Suppressor macrophage treated with lipopolysaccharide for 1 hour (primary cell): ENCODE data around the gene PCCA.
A peak's percentile ranks its signal among the peaks of the same experiment; 100 is the strongest.
"Not testable (repeated sequence)": the region's sequence is repeated elsewhere in the genome, so short reads cannot be mapped to it uniquely, and the experiment has no call there.

Experiments
- DNase-seq, 3 donors: peaks; one replicate each; pipeline ENCODE4 v3.0.0-alpha.2; 2020 to 2022

PCCA gene

DNA sequence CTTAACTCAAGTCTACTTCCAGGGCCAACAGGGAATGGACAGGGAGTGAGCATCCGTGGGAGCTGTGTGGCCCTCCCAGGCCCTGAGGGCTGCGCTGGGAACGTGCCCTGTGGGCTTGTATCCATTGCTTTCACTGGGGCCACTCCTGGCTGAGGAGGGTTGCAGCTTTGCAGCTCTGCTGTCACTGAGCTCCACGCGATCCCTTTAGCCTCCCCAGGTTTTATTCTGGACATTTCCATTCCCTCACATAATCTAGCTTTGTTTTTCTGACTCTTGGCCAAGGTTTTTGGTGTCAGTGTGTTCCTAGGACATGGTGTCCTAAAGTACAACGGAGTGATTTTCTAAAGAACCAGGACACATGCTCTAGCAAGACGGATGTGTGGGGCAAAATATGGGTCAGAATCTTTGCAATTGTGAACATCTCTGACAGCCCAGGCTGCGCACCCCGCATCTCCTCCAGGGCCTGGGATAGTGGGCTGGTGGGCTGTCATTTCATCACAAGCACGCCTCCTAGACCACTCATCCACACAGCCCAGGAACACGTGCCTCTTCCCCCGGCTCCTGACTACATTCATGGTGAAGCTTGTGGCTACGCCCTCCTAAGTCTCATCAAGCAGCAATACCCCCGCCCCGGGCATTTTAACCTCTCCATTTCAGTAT is 471.7 kb downstream of the PCCA start:
- DNase-seq = no peak

DNA sequence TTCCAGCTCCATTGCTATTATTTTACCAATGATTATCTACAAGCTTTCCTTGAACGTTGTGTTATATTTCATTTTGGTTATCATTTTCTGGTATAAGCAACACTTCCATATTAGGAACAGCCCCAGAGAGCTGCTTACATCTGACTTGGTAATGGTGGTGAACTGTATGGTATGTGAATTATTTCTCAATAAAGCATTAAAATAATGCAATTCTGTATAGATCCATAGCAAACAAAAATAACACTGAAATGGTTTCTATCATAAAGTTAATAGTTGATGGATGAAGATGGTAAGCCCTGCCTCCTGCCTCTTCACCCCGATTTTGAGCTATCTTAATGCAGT is 472.2 kb downstream of the PCCA start:
- no peak for DNase-seq

DNA sequence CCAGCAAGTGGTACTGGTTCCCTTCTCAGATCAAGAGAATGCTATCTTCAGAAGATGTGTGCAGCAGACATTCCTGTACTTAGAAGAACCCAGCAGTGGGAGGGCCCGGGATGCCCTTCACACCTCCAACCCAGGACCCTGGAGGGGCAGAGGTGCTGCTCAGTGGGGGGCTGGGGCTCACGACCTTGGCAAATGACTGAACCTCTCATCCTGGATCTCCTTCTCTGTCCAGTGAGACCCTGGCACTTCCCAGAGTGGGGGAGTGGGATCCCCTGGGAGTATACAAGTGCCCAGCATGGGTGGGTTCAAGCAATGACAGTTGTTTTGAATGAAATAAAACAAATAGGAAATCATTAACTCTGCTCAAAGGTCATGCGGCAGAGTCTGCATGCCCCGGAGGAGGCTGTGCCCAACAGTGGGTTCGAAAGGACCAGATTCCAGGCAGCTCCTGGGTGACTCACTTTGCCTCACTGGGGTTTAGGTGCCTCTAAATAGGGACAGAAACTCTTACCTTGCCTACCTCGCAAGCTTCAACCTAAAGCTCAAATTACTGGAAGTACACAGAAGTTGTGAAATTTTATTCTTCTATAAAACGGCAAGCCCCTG is 472.8 kb downstream of the PCCA start:
- DNase-seq = no peak

DNA sequence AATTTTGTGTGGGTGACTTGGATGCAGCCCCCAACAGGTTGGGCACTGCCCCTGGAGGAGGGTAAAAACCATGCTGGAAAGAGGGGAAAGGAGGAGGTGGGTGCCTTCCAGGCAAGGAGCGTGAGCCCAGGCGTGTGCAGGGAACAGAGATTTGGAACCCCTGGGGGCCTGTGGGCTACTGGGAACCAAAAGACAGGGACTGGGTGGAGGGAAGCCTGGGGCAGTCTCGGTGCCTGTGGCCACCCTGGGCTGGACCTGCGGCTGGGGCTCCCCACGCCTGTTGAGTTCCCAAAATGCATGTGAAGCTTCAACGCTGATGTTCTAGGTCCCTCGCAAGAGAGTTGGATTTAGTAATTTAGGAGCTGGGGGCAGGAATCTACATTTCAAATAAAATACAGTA is 474.9 kb downstream of the PCCA start:
- no peak for DNase-seq

DNA sequence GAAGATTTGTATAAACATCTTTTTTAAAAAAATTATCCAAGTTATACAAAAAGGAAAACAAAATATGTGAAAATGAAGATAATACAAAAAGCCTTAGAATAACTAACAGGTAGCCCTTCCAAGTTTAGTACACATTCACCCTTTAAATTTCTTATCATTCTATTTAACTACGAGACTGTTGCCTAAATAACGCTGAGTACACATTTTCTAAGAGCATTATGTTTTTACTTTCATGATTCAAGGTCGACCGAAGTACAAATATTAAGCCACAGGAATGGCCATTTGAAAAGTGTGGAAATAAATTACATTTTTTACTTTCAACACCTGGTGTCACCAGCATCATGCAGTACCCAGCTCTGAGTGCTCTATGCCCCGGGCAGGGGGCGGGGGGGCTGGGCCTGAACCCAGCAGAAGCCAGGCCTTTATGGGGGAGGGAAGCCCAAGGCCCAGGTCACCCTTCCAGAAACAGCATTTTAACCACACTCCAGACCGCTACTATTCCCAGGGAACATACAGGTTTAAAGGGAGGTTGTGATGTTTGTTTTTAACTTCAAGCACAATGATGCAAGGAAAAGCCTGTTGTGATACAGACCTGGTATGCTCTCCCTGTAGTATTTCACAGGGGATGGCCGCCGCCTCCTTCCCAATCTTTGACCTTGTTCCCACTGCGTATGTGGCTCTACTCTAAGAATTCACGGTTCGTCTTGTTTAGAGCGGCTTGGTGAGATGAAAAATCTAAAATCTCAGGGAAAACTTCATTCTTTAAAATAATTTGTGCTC is 475.7 kb downstream of the PCCA start:
- no peak for DNase-seq

DNA sequence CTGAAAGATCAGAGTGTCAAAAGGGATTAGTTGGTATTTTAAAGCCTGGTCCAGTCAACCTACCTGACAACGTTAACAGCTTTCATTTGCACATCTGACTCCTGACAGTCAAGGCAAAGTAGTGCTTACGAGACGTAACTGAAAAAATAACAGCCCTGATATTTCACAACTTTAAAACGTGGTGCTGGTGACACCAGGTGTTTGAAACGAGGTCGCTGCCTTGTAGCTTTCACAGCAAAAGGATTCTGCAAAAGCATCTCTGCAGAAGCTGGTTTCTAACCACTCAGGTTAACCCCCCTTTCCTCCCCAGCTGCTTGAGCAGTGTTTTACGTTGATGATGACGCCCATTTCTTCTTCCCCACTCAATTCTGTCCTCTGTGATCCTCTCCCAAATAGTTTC is 476.4 kb downstream of the PCCA start:
- DNase-seq = no peak

DNA sequence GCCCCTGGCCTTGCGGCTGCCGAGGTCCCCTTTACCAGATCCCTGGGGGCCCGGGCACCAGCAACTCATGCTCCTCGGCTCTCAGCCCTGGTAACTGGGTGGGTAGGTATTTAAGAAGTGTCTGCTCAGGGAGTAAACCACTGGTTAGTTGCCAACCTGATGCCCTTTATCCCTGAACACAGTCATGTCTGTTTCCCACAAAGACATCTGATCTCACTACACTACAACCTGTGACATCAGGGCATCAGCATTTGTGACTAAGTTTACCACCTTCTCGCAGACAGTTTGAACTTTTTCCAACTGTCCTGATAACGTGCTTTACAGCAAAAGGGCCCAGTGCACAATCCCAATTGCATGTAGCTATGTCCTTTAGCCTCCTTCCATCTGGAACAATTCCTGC is 477.6 kb downstream of the PCCA start:
- no peak for DNase-seq

DNA sequence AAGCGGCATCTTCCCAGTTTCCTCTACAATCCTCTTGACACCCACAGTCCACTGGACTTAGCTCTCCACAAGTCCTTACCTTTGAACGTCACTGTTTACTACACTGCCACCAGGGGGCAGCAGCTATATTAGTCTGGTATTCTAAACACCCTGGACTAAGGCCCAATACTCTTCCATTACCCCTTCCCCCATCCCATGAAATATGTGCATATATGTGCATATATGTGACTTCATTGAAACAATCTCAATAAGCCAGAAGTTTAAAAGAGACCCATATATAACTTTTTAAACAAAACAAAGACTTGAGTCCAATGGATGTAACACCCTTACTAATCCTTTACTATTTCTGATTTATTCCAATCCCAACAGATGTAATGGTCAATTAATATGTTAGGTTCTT is 484.2 kb downstream of the PCCA start:
- DNase-seq = peak; percentile 84 to 91 (median 88)

DNA sequence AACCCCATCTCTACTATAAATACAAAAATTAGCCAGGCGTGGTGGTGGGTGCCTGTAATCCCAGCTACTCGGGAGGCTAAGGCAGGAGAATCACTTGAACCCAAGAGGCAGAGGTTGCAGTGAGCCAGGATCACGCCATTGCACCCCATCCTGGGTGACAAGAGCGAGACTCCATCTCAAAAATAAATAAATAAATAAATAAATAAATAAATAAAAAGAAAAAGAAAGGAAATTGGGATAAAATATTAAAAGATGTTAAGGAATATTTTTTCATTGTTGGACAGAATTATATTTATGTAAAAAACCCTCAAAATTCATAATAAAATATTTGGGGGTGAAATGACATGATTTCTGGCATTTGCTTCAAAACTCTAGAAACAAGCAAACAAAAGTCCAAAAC is 488.3 kb downstream of the PCCA start:
- not testable (repeated sequence) for DNase-seq
